Caco-2 (cell line): ENCODE measurements around the gene RGS7. TPM values are rescaled to one million over a fixed set of nuclear protein-coding genes. Genes with fewer than 3 reads are reported as not detected.

Source experiments
- BruUV-seq: library from RNA; stranded (reverse); fragments of 400-500 nt; replicated peaks from 2 replicates; lab custom pipeline; 2021; lab: Mats Ljungman, UMichigan
- CTCF ChIA-PET: fragments of 300-600 bp; sonication (Branson Sonifier 250); formaldehyde crosslinking; loops from one replicate; lab custom pipeline; 2022; ENCODE audit warnings: antibody characterized with exemption; lab: Charles Lee
- POLR2A ChIA-PET: fragments of 300-600 bp; sonication (Branson Sonifier 250); formaldehyde crosslinking; loops from one replicate; lab custom pipeline; 2022; ENCODE audit warnings: antibody characterized with exemption; lab: Charles Lee
- DNase-seq, 2 experiments: peaks; one replicate each; pipeline versions ENCODE4 v3.0.0 to v3.0.0-alpha.2; 2020 to 2022
- H3K27me3 ChIP-seq: replicated peaks from 2 replicates; pipeline ENCODE4 v1.6.0; 2011; ENCODE audit warnings: low read length; ENCODE audit not compliant: control insufficient read depth, insufficient read depth
- H3K36me3 ChIP-seq: 2 replicates; pipeline ENCODE4 v1.5.1; 2011; ENCODE audit warnings: low read length; ENCODE audit not compliant: control insufficient read depth, insufficient read depth
- H3K4me1 ChIP-seq: fragments of 250-450 bp; sonication (Bioruptor Pico); 2 replicates; pipeline ENCODE4 v1.5.1; 2020; ENCODE audit warnings: mild to moderate bottlenecking
- H3K4me3 ChIP-seq: 2 replicates; pipeline ENCODE4 v1.5.1; 2011; ENCODE audit warnings: low read depth, mild to moderate bottlenecking, control low read depth, low read length
- H3K9me3 ChIP-seq: fragments of 250-450 bp; sonication (Bioruptor Pico); 2 replicates; pipeline ENCODE4 v1.5.1; 2020; ENCODE audit warnings: mild to moderate bottlenecking, moderate library complexity
- H3K27ac Mint-ChIP-seq: one replicate; pipeline ENCODE4 v1.8.0; 2022; ENCODE audit warnings: mixed read lengths; ENCODE audit not compliant: unreplicated experiment
- H3K27me3 Mint-ChIP-seq: one replicate; pipeline ENCODE4 v1.8.0; 2022; ENCODE audit warnings: mixed read lengths; ENCODE audit not compliant: insufficient read depth, unreplicated experiment
- H3K36me3 Mint-ChIP-seq: one replicate; pipeline ENCODE4 v1.8.0; 2022; ENCODE audit warnings: mild to moderate bottlenecking, mixed read lengths; ENCODE audit not compliant: insufficient read depth, unreplicated experiment
- H3K4me1 Mint-ChIP-seq: one replicate; pipeline ENCODE4 v1.8.0; 2022; ENCODE audit warnings: low read depth, mixed read lengths; ENCODE audit not compliant: unreplicated experiment
- H3K4me3 Mint-ChIP-seq: one replicate; pipeline ENCODE4 v1.8.0; 2022; ENCODE audit warnings: mild to moderate bottlenecking, moderate library complexity, mixed read lengths; ENCODE audit not compliant: unreplicated experiment
- H3K9me3 Mint-ChIP-seq: one replicate; pipeline ENCODE4 v1.8.0; 2022; ENCODE audit warnings: mixed read lengths; ENCODE audit not compliant: unreplicated experiment
- CTCF ChIP-seq, 2 experiments: fragments of 200-600 bp in 1 of 2; IDR thresholded peaks; 1 replicate in 1 of 2; 2 replicates in 1 of 2; pipeline versions ENCODE4 v1.5.1 to v1.8.0; 2011 to 2022; ENCODE audit warnings: antibody characterized with exemption in 1 of 2, control low read depth in 1 of 2, inconsistent platforms in 1 of 2, low read depth in 1 of 2, low read length in 1 of 2, mild to moderate bottlenecking in 1 of 2, moderate library complexity in 1 of 2; ENCODE audit not compliant: insufficient read depth in 1 of 2, severe bottlenecking in 1 of 2, unreplicated experiment in 1 of 2
- intact Hi-C: fragments of 100-400 bp; cut with micrococcal nuclease; formaldehyde crosslinking; loops from one replicate; pipeline ENCODE4 v1.10.0; 2022; ENCODE audit not compliant: unreplicated experiment
- total RNA-seq: library from RNA; stranded (reverse); gene quantifications from 2 replicates; pipeline ENCODE4 v1.2.3, GENCODE V29; 2022

The RGS7 gene
- total RNA-seq, 1 experiment from 2014 or later, result not detected

GRCh38 chr1:240803151-240803550 lies 553.9 kb downstream of the RGS7 start:
- Histone ChIP-seq H3K4me3 (no peak overlapping the region), H3K27me3 (no peaks in the 10 kb centered on the region), H3K36me3 (no peaks in the 10 kb centered on the region), H3K9me3 (no peaks in the 10 kb centered on the region), H3K4me1 (no peaks in the 10 kb centered on the region)
- intact Hi-C loops, result no loop called here
- Mint-ChIP-seq H3K27ac (no peak overlapping the region), H3K9me3 (no peaks in the 10 kb centered on the region), H3K36me3 (no peaks in the 10 kb centered on the region), H3K4me3 (no peak overlapping the region), H3K27me3 (no peaks in the 10 kb centered on the region), H3K4me1 (no peaks in the 10 kb centered on the region)
- TF ChIP-seq CTCF (IDR thresholded peaks at IDR 0.05; ENCODE audit: insufficient read depth in 1 of 2, low read depth in 1 of 2, low read length in 1 of 2, severe bottlenecking in 1 of 2, unreplicated experiment in 1 of 2), result no peak
- no peak for DNase-seq
- BruUV-seq, result no TSS peak
- ChIA-PET CTCF (no interaction called here), POLR2A (no interaction called here)

GRCh38 chr1:240802271-240802670 lies 554.7 kb downstream of the RGS7 start:
- TF ChIP-seq CTCF (IDR thresholded peaks at IDR 0.05; ENCODE audit: insufficient read depth in 1 of 2, low read depth in 1 of 2, low read length in 1 of 2, severe bottlenecking in 1 of 2, unreplicated experiment in 1 of 2), result no peak
- no peaks in the 10 kb centered on the region for H3K27me3 Mint-ChIP-seq
- no peaks in the 10 kb centered on the region for H3K36me3 Mint-ChIP-seq
- ChIA-PET CTCF (no interaction called here), POLR2A (no interaction called here)
- H3K4me3 Mint-ChIP-seq, result no peak overlapping the region
- no TSS peak for BruUV-seq
- intact Hi-C loops, result no loop called here
- peaks cover 3% of the 10 kb centered on the region for H3K4me1 Mint-ChIP-seq
- DNase-seq, result no peak
- H3K27ac Mint-ChIP-seq, result no peak overlapping the region
- H3K4me1 ChIP-seq, result no peaks in the 10 kb centered on the region
- H3K4me3 ChIP-seq, result no peak overlapping the region
- no peaks in the 10 kb centered on the region for H3K36me3 ChIP-seq
- no peaks in the 10 kb centered on the region; the same call in 1 of the 2 replicates for H3K9me3 ChIP-seq
- H3K27me3 ChIP-seq, result no peaks in the 10 kb centered on the region
- H3K9me3 Mint-ChIP-seq, result no peaks in the 10 kb centered on the region

- ChIA-PET CTCF (no interaction called here), POLR2A (no interaction called here)
- H3K9me3 Mint-ChIP-seq, result no peaks in the 10 kb centered on the region
- no peak for TF ChIP-seq CTCF (IDR thresholded peaks at IDR 0.05; ENCODE audit: insufficient read depth in 1 of 2, low read depth in 1 of 2, low read length in 1 of 2, severe bottlenecking in 1 of 2, unreplicated experiment in 1 of 2)
- Histone ChIP-seq H3K27me3 (no peaks in the 10 kb centered on the region), H3K4me1 (0 out of 2 replicates have a peak, but pooled peaks cover 3% of the 10 kb centered on the region), H3K36me3 (no peaks in the 10 kb centered on the region), H3K4me3 (no peak overlapping the region), H3K9me3 (no peaks in the 10 kb centered on the region; the same call in 1 of the 2 replicates)
- no peak overlapping the region for H3K27ac Mint-ChIP-seq
- DNase-seq, result no peak
- BruUV-seq, result no TSS peak
- no peaks in the 10 kb centered on the region for H3K27me3 Mint-ChIP-seq
- no peak overlapping the region for H3K4me3 Mint-ChIP-seq
- H3K4me1 Mint-ChIP-seq, result peaks cover 11% of the 10 kb centered on the region
- intact Hi-C loops, result no loop called here
- no peaks in the 10 kb centered on the region for H3K36me3 Mint-ChIP-seq
These were observed 555.6 kb downstream of the RGS7 start for GRCh38 chr1:240801442-240801841.
